ENCODE measurements around the gene AFF3. TPM values are rescaled to one million over a fixed set of nuclear protein-coding genes. Genes with fewer than 3 reads are reported as not detected.

The AFF3 gene
- total RNA-seq, 1 experiment from 2014 or later: 0.61 TPM

- TF ChIP-seq ZBTB33 (IDR thresholded peaks at IDR 0.05; ENCODE audit: extremely low read depth, insufficient replicate concordance, low read length) (no peak), TCF7L2 (IDR thresholded peaks at IDR 0.05; ENCODE audit: borderline replicate concordance, extremely low read depth, insufficient read depth, insufficient read length) (no peak), CBX3 (IDR thresholded peaks at IDR 0.05; ENCODE audit: low read depth) (no peak), ZNF274 (IDR thresholded peaks at IDR 0.05; ENCODE audit: low read depth, low read length) (no peak), ZFX (IDR thresholded peaks at IDR 0.05) (no peak)
Measured at GRCh38 chr2:100046961-100047947, 95.1 kb downstream of the AFF3 start (continued).

- TF ChIP-seq EGR1 (IDR thresholded peaks at IDR 0.05; ENCODE audit: low read depth) (no peak), JUND (IDR thresholded peaks at IDR 0.05) (no peak), ZBTB33 (IDR thresholded peaks at IDR 0.05; ENCODE audit: extremely low read depth, insufficient replicate concordance, low read length) (no peak), POLR2AphosphoS5 (IDR thresholded peaks at IDR 0.05; ENCODE audit: low read depth, low read length) (no peak), POLR2A (IDR thresholded peaks at IDR 0.05; ENCODE audit: borderline replicate concordance, extremely low read depth, insufficient read depth, insufficient read length) (no peak)
Measured at GRCh38 chr2:100045000-100045399, 97.4 kb downstream of the AFF3 start.

More at GRCh38 chr2:100045000-100045399, 97.4 kb downstream of the AFF3 start:
- ATAC-seq (no peak), DNase-seq (ENCODE audit: low read depth, low spot score) (no peak)
- POLR2A ChIA-PET: no interaction called here
- CTCF ChIA-PET: no interaction called here
- Histone ChIP-seq H3K27ac (ENCODE audit: low read depth, low read length) (no peak overlapping the region), H3K9me2 (ENCODE audit: insufficient read depth) (no peaks in the 10 kb centered on the region), H3K27me3 (ENCODE audit: insufficient read depth, low read length) (peaks cover 71% of the 10 kb centered on the region), H4K20me1 (ENCODE audit: insufficient read depth) (no peaks in the 10 kb centered on the region), H3K36me3 (ENCODE audit: control insufficient read depth in 1 of 2, insufficient read depth in 2 of 2, low read length in 2 of 2) (no peaks in the 10 kb centered on the region), H2AFZ (ENCODE audit: low read depth, low read length, poor library complexity, severe bottlenecking) (no peak overlapping the region), H3K79me2 (ENCODE audit: insufficient read depth, low read length) (no peaks in the 10 kb centered on the region), H3K4me1 (ENCODE audit: control insufficient read depth in 1 of 2, insufficient read depth in 2 of 2, low read length in 2 of 2) (no peaks in the 10 kb centered on the region), H3K4me2 (ENCODE audit: low read length) (no peak overlapping the region), H3K4me3 (replicated peaks in 1 of 2; ENCODE audit: low read depth in 1 of 2, low read length in 2 of 2) (no peak overlapping the region), H3K9me3 (ENCODE audit: control insufficient read depth in 1 of 2, insufficient read depth in 1 of 2, low read depth in 1 of 2, low read length in 2 of 2) (no peaks in the 10 kb centered on the region), H3K9ac (ENCODE audit: low read length) (no peak overlapping the region)
- no TSS peak for BruUV-seq (replicated peaks)
- RAD21 ChIA-PET (ENCODE audit: low non-redundant PET in 1 of 2, low total read pairs in 2 of 2, uncharacterized antibody in 2 of 2, unreplicated experiment in 2 of 2): no interaction called here
- intact Hi-C loops (cut with micrococcal nuclease): no loop called here

Data from HCT116 (cell line).